HCT116 (cell line): ENCODE results near the gene ADM2.

Experiments
- EZH2 ChIP-seq: fragments of 200-600 bp; sonication (generic); IDR thresholded peaks from 2 replicates; pipeline ENCODE4 v1.6.1; 2017; ENCODE audit warnings: antibody characterized with exemption, mixed run types
- JUND ChIP-seq: IDR thresholded peaks from 2 replicates; pipeline ENCODE4 v1.6.1; 2012
- POLR2A ChIP-seq: IDR thresholded peaks from 2 replicates; pipeline ENCODE4 v1.7.0; 2011; ENCODE audit warnings: borderline replicate concordance; ENCODE audit not compliant: insufficient read depth, insufficient read length; ENCODE audit errors: extremely low read depth
- SIN3A ChIP-seq: IDR thresholded peaks from 2 replicates; pipeline ENCODE4 v1.6.1; 2012; ENCODE audit warnings: low read depth
- TCF7L2 ChIP-seq: IDR thresholded peaks from 2 replicates; pipeline ENCODE4 v1.7.0; 2011; ENCODE audit warnings: borderline replicate concordance, inconsistent platforms; ENCODE audit not compliant: insufficient read depth, insufficient read length; ENCODE audit errors: extremely low read depth
- YY1 ChIP-seq: IDR thresholded peaks from 2 replicates; pipeline ENCODE4 v1.6.1; 2011; ENCODE audit warnings: low read length, low read depth, moderate library complexity, mild to moderate bottlenecking; ENCODE audit not compliant: insufficient replicate concordance; ENCODE audit errors: extremely low read depth
- TF ChIP-seq, protein P1 (sequence below): IDR thresholded peaks from 2 replicates; pipeline ENCODE4 v1.6.1; 2011; ENCODE audit warnings: mild to moderate bottlenecking, low read length, moderate library complexity; ENCODE audit not compliant: insufficient replicate concordance; ENCODE audit errors: extremely low read depth
- TF ChIP-seq, protein P2 (sequence below), 3 experiments: fragments of 200-600 bp in 1 of 3; sonication (generic) in 1 of 3; IDR thresholded peaks in 2 of 3; conservative IDR thresholded peaks in 1 of 3; 2 replicates each; pipeline ENCODE4 v1.5.1; 2012 to 2017; ENCODE audit warnings: low read depth in 2 of 3, low read length in 2 of 3, antibody characterized with exemption in 1 of 3, borderline replicate concordance in 1 of 3, control low read depth in 1 of 3, mild to moderate bottlenecking in 1 of 3, mixed read lengths in 1 of 3, mixed run types in 1 of 3, moderate library complexity in 1 of 3; ENCODE audit not compliant: insufficient read depth in 1 of 3
- TF ChIP-seq, protein P3 (sequence below): IDR thresholded peaks from 2 replicates; pipeline ENCODE4 v1.6.1; 2012

GRCh38 chr22:50516068-50516467 lies 34.7 kb downstream of the ADM2 start:
- TF ChIP-seq, protein P1, sequence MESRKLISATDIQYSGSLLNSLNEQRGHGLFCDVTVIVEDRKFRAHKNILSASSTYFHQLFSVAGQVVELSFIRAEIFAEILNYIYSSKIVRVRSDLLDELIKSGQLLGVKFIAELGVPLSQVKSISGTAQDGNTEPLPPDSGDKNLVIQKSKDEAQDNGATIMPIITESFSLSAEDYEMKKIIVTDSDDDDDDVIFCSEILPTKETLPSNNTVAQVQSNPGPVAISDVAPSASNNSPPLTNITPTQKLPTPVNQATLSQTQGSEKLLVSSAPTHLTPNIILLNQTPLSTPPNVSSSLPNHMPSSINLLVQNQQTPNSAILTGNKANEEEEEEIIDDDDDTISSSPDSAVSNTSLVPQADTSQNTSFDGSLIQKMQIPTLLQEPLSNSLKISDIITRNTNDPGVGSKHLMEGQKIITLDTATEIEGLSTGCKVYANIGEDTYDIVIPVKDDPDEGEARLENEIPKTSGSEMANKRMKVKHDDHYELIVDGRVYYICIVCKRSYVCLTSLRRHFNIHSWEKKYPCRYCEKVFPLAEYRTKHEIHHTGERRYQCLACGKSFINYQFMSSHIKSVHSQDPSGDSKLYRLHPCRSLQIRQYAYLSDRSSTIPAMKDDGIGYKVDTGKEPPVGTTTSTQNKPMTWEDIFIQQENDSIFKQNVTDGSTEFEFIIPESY, result no peak
- no peak for TF ChIP-seq JUND
- no peak for TF ChIP-seq POLR2A
- TF ChIP-seq EZH2, result no peak
- TF ChIP-seq, protein P2, sequence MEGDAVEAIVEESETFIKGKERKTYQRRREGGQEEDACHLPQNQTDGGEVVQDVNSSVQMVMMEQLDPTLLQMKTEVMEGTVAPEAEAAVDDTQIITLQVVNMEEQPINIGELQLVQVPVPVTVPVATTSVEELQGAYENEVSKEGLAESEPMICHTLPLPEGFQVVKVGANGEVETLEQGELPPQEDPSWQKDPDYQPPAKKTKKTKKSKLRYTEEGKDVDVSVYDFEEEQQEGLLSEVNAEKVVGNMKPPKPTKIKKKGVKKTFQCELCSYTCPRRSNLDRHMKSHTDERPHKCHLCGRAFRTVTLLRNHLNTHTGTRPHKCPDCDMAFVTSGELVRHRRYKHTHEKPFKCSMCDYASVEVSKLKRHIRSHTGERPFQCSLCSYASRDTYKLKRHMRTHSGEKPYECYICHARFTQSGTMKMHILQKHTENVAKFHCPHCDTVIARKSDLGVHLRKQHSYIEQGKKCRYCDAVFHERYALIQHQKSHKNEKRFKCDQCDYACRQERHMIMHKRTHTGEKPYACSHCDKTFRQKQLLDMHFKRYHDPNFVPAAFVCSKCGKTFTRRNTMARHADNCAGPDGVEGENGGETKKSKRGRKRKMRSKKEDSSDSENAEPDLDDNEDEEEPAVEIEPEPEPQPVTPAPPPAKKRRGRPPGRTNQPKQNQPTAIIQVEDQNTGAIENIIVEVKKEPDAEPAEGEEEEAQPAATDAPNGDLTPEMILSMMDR (IDR thresholded peaks at IDR 0.05 in 2 of 3, conservative IDR thresholded peaks at IDR 0.05 in 1 of 3; ENCODE audit: borderline replicate concordance in 1 of 3, insufficient read depth in 1 of 3, low read depth in 2 of 3, low read length in 2 of 3), result no peak
- TF ChIP-seq, protein P3, sequence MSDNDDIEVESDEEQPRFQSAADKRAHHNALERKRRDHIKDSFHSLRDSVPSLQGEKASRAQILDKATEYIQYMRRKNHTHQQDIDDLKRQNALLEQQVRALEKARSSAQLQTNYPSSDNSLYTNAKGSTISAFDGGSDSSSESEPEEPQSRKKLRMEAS, result no peak
- no peak for TF ChIP-seq SIN3A
- TF ChIP-seq TCF7L2, result no peak
- TF ChIP-seq YY1, result no peak
